Mesenchymal stem cell (in vitro differentiated cells and primary cell): ENCODE data around the gene TFG.

Source experiments
- DNase-seq: peaks from one replicate; pipeline ENCODE4 v3.0.0-alpha.2; 2013
- H2AFZ ChIP-seq: one replicate; pipeline ENCODE4 v1.6.1; 2013; ENCODE audit warnings: low read depth, mild to moderate bottlenecking, control low read depth, inconsistent platforms, low read length, moderate library complexity
- H2AK5ac ChIP-seq: 2 replicates; pipeline ENCODE4 v1.6.1; 2013; ENCODE audit warnings: low read length, moderate library complexity, mild to moderate bottlenecking, inconsistent platforms; ENCODE audit not compliant: severe bottlenecking
- H2BK120ac ChIP-seq: one replicate; pipeline ENCODE4 v1.6.1; 2013; ENCODE audit warnings: low read depth, mild to moderate bottlenecking, inconsistent platforms, low read length, moderate library complexity
- H2BK12ac ChIP-seq, 2 experiments: one replicate each; pipeline ENCODE4 v1.6.1; 2013; ENCODE audit warnings: inconsistent platforms in 2 of 2, low read length in 2 of 2, mild to moderate bottlenecking in 2 of 2, moderate library complexity in 2 of 2, control low read depth in 1 of 2
- H2BK15ac ChIP-seq: one replicate; pipeline ENCODE4 v1.6.1; 2013; ENCODE audit warnings: mild to moderate bottlenecking, low read depth, inconsistent platforms; ENCODE audit not compliant: poor library complexity, severe bottlenecking
- H2BK5ac ChIP-seq: 2 replicates; pipeline ENCODE4 v1.6.1; 2013; ENCODE audit warnings: low read depth, mild to moderate bottlenecking, low read length, control low read depth, inconsistent platforms; ENCODE audit not compliant: poor library complexity, severe bottlenecking
- H3K14ac ChIP-seq, 2 experiments: one replicate each; pipeline ENCODE4 v1.6.1; 2013; ENCODE audit warnings: inconsistent platforms in 2 of 2, low read length in 2 of 2, control low read depth in 1 of 2, mild to moderate bottlenecking in 1 of 2, moderate library complexity in 1 of 2
- H3K18ac ChIP-seq, 2 experiments: one replicate each; pipeline ENCODE4 v1.6.1; 2013; ENCODE audit warnings: inconsistent platforms in 2 of 2, low read length in 2 of 2, control low read depth in 1 of 2, low read depth in 1 of 2, mild to moderate bottlenecking in 1 of 2
- H3K23ac ChIP-seq, 2 experiments: one replicate each; pipeline ENCODE4 v1.6.1; 2013; ENCODE audit warnings: inconsistent platforms in 2 of 2, low read length in 2 of 2, mild to moderate bottlenecking in 2 of 2, moderate library complexity in 2 of 2, control low read depth in 1 of 2
- H3K27ac ChIP-seq: 2 replicates; pipeline ENCODE4 v1.5.1; 2013; ENCODE audit warnings: mild to moderate bottlenecking, moderate library complexity, low read length, control low read depth, inconsistent platforms; ENCODE audit not compliant: poor library complexity, severe bottlenecking
- H3K27me3 ChIP-seq, 2 experiments: 2 replicates each; pipeline versions ENCODE4 v1.6.1 to v1.7.0; 2013; ENCODE audit warnings: low read length in 2 of 2, mild to moderate bottlenecking in 2 of 2, moderate library complexity in 2 of 2, control low read depth in 1 of 2, inconsistent platforms in 1 of 2; ENCODE audit not compliant: control insufficient read depth in 1 of 2, insufficient read depth in 1 of 2
- H3K36me3 ChIP-seq, 2 experiments: 2 replicates each; pipeline versions ENCODE4 v1.6.1 to v1.7.0; 2013; ENCODE audit warnings: low read length in 2 of 2, control low read depth in 1 of 2, inconsistent platforms in 1 of 2, low read depth in 1 of 2, mild to moderate bottlenecking in 1 of 2; ENCODE audit not compliant: insufficient read depth in 2 of 2, control insufficient read depth in 1 of 2
- H3K4ac ChIP-seq, 2 experiments: one replicate each; pipeline ENCODE4 v1.6.1; 2013; ENCODE audit warnings: inconsistent platforms in 2 of 2, low read length in 2 of 2, mild to moderate bottlenecking in 2 of 2, moderate library complexity in 2 of 2, control low read depth in 1 of 2, low read depth in 1 of 2
- H3K4me1 ChIP-seq: 2 replicates; pipeline ENCODE4 v1.6.1; 2013; ENCODE audit warnings: low read depth, low read length, control low read depth; ENCODE audit not compliant: control insufficient read depth, insufficient read depth
- H3K4me2 ChIP-seq: 2 replicates; pipeline ENCODE4 v1.6.1; 2013; ENCODE audit warnings: low read length, mild to moderate bottlenecking, inconsistent platforms; ENCODE audit not compliant: poor library complexity, severe bottlenecking
- H3K4me3 ChIP-seq, 2 experiments: 2 replicates each; pipeline versions ENCODE4 v1.5.1 to v1.7.0; 2013; ENCODE audit warnings: low read length in 2 of 2, mild to moderate bottlenecking in 2 of 2, control low read depth in 1 of 2, low read depth in 1 of 2; ENCODE audit not compliant: insufficient read depth in 1 of 2
- H3K79me1 ChIP-seq: replicated peaks from 2 replicates; pipeline ENCODE4 v1.6.1; 2013; ENCODE audit warnings: mild to moderate bottlenecking, control low read depth, low read length, inconsistent platforms; ENCODE audit not compliant: poor library complexity, severe bottlenecking
- H3K9ac ChIP-seq: 2 replicates; pipeline ENCODE4 v1.7.0; 2013; ENCODE audit warnings: mild to moderate bottlenecking, low read length, moderate library complexity
- H3K9me3 ChIP-seq: 2 replicates; pipeline ENCODE4 v1.7.0; 2013; ENCODE audit warnings: mild to moderate bottlenecking, low read length; ENCODE audit not compliant: control insufficient read depth
- H4K8ac ChIP-seq: one replicate; pipeline ENCODE4 v1.6.1; 2013; ENCODE audit warnings: inconsistent platforms, mild to moderate bottlenecking, low read length, moderate library complexity
- H4K91ac ChIP-seq: one replicate; pipeline ENCODE4 v1.6.1; 2013; ENCODE audit warnings: mild to moderate bottlenecking, low read length, inconsistent platforms
- WGBS: methylation state at CpG from one replicate; pipeline ENCODE4 v1.1.7; 2013; ENCODE audit warnings: mixed read lengths; 5-methylcytosine and 5-hydroxymethylcytosine counted together

Gene TFG

GRCh38 chr3:100759159-100759558 lies 49.9 kb downstream of the TFG start:
- H3K79me1 ChIP-seq: no peaks in the 10 kb centered on the region
- H3K4me1 ChIP-seq: no peaks in the 10 kb centered on the region
- no peak overlapping the region for H3K23ac ChIP-seq
- no peak overlapping the region for H4K91ac ChIP-seq
- DNase-seq: no peak
- no peak overlapping the region for H2BK12ac ChIP-seq
- no peaks in the 10 kb centered on the region for H3K27me3 ChIP-seq
- H3K27ac ChIP-seq: no peak overlapping the region
- no peak overlapping the region for H3K14ac ChIP-seq
- H3K4me3 ChIP-seq: no peak overlapping the region
- no peak overlapping the region for H2AK5ac ChIP-seq
- peaks cover 0 to 86% of the 10 kb centered on the region in 2 experiments for H3K36me3 ChIP-seq
- no peak overlapping the region for H4K8ac ChIP-seq
- no peak overlapping the region for H2AFZ ChIP-seq
- no peaks in the 10 kb centered on the region for H3K9me3 ChIP-seq
- no peak overlapping the region for H2BK5ac ChIP-seq
- H2BK15ac ChIP-seq: no peak overlapping the region
- H2BK120ac ChIP-seq: no peak overlapping the region
- H3K9ac ChIP-seq: no peak overlapping the region
- no peak overlapping the region for H3K4me2 ChIP-seq
- WGBS: 88% methylated on average over 3 of the region's 3 CpGs
- no peak overlapping the region for H3K18ac ChIP-seq
- no peak overlapping the region for H3K4ac ChIP-seq

GRCh38 chr3:100759950-100760349 lies 50.7 kb downstream of the TFG start:
- no peak overlapping the region for H3K18ac ChIP-seq
- H2BK12ac ChIP-seq: no peak overlapping the region
- H3K4ac ChIP-seq: no peak overlapping the region
- H3K4me2 ChIP-seq: no peak overlapping the region
- peak overlapping the region; percentile 32 for H3K9ac ChIP-seq
- no peak overlapping the region for H4K8ac ChIP-seq
- H3K27me3 ChIP-seq: no peaks in the 10 kb centered on the region
- H3K9me3 ChIP-seq: no peaks in the 10 kb centered on the region
- H2AFZ ChIP-seq: no peak overlapping the region
- H3K27ac ChIP-seq: no peak overlapping the region
- H2BK120ac ChIP-seq: no peak overlapping the region
- no peak overlapping the region for H2AK5ac ChIP-seq
- no peaks in the 10 kb centered on the region for H3K79me1 ChIP-seq
- no peak overlapping the region for H3K14ac ChIP-seq
- peak overlapping the region in 1 of 2 experiments; percentile 18 for H3K4me3 ChIP-seq
- H3K36me3 ChIP-seq: peaks cover 0 to 86% of the 10 kb centered on the region in 2 experiments
- no peak for DNase-seq
- no peak overlapping the region for H2BK15ac ChIP-seq
- H3K4me1 ChIP-seq: no peaks in the 10 kb centered on the region
- no peak overlapping the region for H3K23ac ChIP-seq
- H2BK5ac ChIP-seq: no peak overlapping the region
- H4K91ac ChIP-seq: no peak overlapping the region

DNA sequence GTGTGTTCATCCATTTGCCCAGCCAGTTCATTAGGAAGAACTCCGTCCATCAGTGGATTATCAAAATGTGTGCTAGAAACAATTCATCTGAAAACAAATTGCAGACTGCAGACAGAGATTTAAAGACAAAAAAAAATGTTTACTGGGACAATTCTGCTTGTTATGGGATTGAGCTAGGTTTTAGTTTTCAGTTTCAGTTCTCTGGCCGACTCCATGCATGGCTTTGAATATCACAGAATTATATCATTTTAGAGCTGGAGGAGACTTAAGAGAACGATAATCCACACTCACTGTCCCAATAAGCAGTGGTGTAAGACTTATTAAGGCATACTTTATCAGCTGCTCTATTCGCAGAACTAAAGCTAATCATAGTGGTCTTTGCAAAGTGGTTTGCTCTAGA lies 51.1 kb downstream of the TFG start:
- no peak overlapping the region for H4K8ac ChIP-seq
- H2BK15ac ChIP-seq: no peak overlapping the region
- 63% methylated on average over 3 of the region's 4 CpGs for WGBS
- H3K14ac ChIP-seq: no peak overlapping the region
- peaks cover 0 to 86% of the 10 kb centered on the region in 2 experiments for H3K36me3 ChIP-seq
- no peak overlapping the region for H3K27ac ChIP-seq
- H3K4me2 ChIP-seq: no peak overlapping the region
- H3K27me3 ChIP-seq: no peaks in the 10 kb centered on the region
- no peaks in the 10 kb centered on the region for H3K79me1 ChIP-seq
- no peak overlapping the region for H3K23ac ChIP-seq
- peak overlapping the region in 1 of 2 experiments; percentile 18 for H3K4me3 ChIP-seq
- H3K9ac ChIP-seq: peak overlapping the region; percentile 32
- H3K18ac ChIP-seq: no peak overlapping the region
- H4K91ac ChIP-seq: no peak overlapping the region
- no peak overlapping the region for H2AK5ac ChIP-seq
- no peak overlapping the region for H3K4ac ChIP-seq
- no peak overlapping the region for H2BK5ac ChIP-seq
- no peak overlapping the region for H2BK120ac ChIP-seq
- H3K4me1 ChIP-seq: no peaks in the 10 kb centered on the region
- no peak for DNase-seq
- no peaks in the 10 kb centered on the region for H3K9me3 ChIP-seq
- no peak overlapping the region for H2AFZ ChIP-seq
- H2BK12ac ChIP-seq: no peak overlapping the region

DNA sequence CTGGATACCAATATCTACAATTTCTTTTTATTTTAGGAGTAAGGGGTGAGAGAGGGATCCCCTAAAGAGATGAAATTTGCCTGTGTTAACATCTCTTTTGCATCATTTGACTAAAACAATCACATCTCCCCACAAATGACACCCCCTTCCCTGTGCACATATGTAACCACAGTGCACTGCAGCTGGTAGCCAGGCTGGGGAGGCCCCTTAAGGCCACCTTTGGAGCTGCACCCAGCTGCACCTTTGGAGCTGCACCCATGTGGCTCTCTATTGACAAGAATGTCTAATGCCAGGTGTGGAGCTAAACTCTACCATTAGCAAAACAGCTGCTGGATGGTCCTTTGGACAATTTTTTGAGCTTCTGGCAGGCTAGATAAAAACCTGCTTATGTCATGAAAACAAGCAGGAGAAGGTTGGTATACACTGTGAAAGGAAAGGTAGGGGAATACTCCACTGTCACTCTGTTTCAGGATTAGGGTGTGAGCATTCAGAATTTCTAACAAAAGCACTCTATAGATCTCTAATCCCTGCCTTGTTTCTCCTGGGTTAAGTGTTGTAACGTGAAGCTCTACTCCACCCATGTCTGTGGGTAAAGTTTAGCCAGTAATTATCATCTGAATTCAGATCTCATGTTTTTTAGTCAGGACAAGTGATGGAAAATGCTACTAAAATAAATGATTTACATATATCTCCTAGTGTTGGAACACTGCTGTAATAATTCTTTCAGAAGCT lies 52.1 kb downstream of the TFG start:
- Histone ChIP-seq H3K4me1 (no peaks in the 10 kb centered on the region), H3K27ac (no peak overlapping the region), H3K4ac (no peak overlapping the region), H3K18ac (no peak overlapping the region), H3K14ac (no peak overlapping the region), H2BK5ac (no peak overlapping the region), H4K91ac (no peak overlapping the region), H3K9ac (no peak overlapping the region), H3K27me3 (no peaks in the 10 kb centered on the region), H3K23ac (no peak overlapping the region), H2AFZ (no peak overlapping the region), H3K9me3 (no peaks in the 10 kb centered on the region), H4K8ac (no peak overlapping the region), H3K36me3 (peaks cover 0 to 89% of the 10 kb centered on the region in 2 experiments), H2BK15ac (no peak overlapping the region), H3K79me1 (no peaks in the 10 kb centered on the region), H2AK5ac (no peak overlapping the region), H2BK120ac (no peak overlapping the region), H2BK12ac (no peak overlapping the region), H3K4me2 (no peak overlapping the region), H3K4me3 (no peak overlapping the region)
- WGBS: no CpG with 5 or more reads among the region's 1 CpG
- DNase-seq: no peak
